GM21528 (cell line): ENCODE data around the gene OR10V1.

ENCODE experiments used
- ATAC-seq: cut with Tn5 transposase; IDR thresholded peaks from one replicate; pipeline ENCODE4 v1.9.1; 2021; ENCODE audit warnings: mild to moderate bottlenecking, moderate library complexity; ENCODE audit not compliant: unreplicated experiment, low FRiP score

Gene OR10V1, protein sequence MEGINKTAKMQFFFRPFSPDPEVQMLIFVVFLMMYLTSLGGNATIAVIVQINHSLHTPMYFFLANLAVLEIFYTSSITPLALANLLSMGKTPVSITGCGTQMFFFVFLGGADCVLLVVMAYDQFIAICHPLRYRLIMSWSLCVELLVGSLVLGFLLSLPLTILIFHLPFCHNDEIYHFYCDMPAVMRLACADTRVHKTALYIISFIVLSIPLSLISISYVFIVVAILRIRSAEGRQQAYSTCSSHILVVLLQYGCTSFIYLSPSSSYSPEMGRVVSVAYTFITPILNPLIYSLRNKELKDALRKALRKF

DNA sequence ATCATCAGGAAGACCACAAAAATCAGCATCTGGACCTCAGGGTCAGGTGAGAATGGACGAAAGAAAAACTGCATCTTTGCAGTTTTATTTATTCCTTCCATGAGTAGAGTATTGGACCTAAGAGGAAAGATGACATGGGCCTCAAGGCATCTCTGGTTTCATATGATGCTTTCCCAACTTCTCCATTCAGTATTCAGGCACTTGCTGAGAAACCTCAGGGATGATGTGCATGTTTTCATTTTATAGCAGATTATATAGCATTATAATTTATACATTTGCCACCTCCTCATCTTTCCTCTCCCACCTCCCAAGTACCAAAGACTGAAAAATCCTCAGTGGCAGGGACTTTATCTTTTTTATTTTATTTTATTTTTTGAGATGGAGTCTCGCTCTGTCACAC, at the start of gene OR10V1:
OR10V1 (minus strand) TSS at position 101 of the 400 bp plus-strand sequence; CDS start at position 101, 0 bp downstream.
- no peak for ATAC-seq

DNA sequence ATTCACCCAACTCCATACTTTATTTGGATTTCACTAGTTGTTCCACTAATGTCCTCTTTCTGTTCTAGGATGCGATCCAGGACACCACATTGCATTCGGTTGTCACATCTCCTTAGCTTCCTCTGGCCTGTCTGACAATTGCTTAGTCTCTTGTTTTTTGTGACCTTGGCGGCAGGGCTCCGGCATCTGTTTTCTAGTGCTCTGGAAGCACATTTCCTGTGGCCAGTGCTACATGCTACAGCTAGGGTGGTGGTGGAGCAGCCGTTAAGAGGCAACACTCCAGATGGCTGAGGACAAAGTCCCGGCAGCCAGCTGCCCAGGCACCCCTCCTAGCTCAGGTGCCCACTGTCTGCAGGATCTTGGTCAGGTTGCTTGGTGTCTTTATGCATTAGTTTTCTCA, 48.3 kb upstream of the OR10V1 start:
- no peak for ATAC-seq

DNA sequence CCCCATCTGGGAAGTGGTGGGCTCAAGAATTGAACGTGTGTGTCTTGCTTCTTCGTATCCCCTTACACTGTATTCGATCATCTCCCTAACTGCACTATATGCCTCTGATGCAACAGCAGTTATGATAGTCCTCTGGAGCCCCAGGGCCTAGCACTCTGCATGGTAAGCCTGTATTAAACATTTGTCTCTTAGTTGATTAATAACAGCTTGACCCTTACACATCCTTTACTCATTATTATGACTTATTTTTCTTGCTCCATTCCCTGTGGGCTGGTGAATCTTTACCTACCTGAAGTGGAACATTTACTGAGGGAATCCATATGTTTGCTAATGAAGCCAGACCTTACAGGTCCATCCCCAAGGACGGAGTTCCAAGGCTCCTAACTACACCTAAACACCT, 47.1 kb upstream of the OR10V1 start:
- ATAC-seq = no peak

DNA sequence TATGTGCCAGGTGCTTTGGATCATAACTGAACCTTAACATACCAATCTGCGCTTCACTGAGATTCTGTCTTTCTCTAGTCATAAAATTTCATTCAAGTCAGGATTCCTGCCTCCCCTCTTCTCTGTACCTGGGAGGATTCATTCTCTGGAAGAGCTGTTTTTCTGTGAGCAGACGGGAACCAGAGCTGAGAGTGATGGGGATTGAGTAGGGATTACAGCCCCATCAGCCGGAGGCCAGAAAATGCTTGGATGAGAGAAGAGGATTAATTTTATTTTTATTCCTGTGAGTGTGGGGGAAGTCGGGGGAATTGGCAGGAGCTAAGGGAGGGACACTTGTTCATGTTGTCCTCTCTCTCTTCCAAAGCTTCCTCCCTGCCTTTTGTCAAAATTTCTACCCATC, 46.3 kb upstream of the OR10V1 start:
- ATAC-seq = no peak

DNA sequence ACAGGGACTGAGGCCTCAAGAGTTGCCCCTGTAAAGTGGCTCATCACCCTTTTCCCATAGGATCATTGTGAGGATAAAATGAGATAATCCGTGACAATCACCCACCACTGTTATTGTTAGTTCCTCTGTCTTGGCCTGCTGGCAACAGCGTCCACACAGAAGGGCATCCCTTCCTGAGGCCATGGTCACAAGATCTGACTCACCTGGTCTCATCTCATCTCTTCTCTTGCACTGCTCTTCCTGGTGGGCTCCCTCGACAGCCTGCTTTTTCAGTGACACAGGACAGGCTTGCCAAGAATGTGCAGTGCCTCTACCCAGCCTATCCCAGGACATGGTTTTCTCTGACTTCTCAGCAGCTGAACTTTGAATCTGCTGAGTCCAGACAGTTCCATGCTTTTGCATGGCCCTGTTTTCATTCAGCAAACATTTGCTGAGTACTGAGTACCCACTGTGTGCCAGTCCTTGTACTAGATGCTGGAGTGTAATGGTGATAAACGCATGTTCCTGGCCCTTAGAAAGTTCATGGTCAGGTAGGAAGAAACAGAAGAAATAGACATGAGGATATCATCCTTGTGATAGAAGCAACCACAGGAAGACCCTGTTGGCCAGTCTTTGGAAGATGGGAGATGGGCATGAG, 44.9 kb upstream of the OR10V1 start:
- no peak for ATAC-seq

DNA sequence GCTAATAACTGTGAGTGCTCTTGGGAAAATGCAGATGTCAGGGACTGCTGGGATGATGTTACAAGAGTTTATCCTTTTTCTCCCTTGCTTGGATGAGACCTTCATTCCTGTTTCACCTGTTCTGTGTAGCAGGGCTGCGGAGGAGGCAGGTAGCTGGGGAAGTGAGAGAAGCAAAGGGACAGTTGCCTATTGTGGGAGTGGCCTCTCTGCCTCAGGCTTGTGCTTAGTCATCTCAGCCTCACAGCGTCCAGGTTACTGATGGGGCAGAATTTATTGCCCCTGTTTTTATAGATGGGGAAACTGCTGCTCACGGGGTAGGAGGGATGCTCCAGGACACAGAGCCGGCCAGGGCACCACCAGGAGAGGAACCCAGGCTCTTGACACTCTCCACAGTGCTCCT, 43.2 kb upstream of the OR10V1 start:
- no peak for ATAC-seq

DNA sequence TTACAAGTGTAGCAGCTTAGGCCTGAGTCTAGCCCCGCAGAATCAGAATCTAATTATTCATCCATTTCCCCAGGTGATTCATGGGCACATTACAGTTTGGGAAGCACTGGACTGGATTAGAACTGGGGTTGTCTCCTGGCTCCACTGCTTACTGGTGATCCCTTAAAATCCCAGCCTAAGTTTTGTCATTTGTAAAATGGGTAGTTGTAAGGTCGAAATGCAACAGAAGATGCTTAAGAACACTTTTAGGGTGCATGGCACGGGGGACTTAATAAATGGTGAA, 42.9 kb upstream of the OR10V1 start:
- no peak for ATAC-seq

DNA sequence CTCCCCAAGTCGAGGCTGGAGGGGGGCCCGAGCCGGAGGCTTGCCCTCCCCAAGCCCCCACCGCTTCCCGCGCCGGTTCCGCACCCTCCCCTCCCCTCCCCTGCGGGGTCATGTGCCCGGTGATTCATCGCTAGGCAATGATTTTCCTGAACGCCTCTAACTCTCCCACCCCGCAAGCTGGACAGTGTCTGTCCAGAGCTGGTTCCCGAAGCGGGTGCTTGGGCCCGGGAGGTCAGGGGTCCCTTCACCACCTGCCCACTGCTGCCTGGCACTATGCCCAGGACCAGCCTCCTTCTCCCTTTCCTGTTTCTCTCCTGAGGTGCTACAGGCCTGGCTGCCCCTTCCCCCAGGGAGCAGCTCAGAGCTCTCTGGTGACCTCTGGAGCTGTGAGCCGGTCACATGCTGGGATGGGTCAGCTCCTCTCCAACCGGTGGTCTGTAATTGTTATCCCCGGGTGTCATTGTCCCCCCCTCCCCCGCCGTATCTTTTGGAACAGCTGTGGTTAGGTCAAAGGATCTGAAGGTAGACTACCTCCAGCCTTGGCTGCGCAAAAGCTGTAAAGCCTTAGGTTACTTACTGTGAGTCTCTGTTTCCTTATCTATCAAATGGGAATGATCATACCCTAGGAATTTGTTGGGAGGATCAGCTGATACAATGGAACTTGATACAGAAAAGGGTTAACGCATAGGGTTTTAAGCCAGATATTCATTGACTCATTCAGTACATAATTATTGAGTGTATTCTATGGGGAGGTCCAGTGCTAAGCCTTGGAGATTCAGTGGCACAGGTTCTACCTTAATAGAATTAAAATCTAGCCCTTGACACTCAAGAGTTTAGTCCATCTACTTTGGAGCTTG, 42.3 kb upstream of the OR10V1 start:
- peak; percentile 12 for ATAC-seq

DNA sequence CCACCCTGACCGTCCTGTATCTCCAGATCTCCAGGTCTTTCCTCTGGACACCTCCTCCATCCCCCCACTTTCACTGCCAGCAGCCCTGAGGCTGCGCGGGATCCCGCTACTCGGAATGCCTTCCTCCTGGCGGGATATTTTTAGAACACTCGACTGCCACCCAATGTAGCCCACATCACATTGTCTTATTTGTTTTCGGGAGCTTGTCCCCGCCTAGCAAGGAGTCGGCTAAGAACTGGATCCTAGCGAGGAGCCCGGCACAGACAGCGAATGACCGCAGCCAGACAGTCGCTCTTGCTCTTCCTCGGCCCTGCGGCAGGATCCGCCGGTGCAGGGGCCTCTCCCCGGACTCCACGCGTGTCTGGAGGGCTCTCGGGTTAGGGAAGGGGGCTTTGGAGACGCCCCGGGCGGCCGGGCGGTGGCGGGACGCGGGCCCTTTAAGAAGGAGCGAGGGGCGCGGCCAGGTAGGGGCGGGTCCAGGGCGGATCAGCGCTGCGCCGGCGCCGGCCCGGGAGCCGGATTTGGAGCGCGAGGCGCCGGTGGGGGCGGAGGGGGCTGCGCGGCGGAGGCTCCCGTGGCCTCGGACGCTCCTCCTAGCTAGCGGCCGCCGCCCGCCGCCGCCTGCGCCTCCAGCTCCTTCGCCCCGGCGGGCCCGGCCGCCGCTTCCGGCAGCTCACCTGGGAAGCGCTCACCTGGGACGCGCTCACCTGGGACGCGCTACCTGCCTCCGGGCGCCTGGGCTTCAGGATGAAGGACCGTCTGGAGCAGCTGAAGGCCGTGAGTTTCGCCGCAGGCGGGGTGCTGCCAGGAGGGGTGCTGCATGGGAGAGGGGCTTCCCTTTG, 41.4 kb upstream of the OR10V1 start, which contains the start of gene STX3:
STX3 (plus strand) TSS at position 518 of the 842 bp plus-strand sequence; CDS start at position 748, 230 bp downstream.
- peak; percentile 70 for ATAC-seq

DNA sequence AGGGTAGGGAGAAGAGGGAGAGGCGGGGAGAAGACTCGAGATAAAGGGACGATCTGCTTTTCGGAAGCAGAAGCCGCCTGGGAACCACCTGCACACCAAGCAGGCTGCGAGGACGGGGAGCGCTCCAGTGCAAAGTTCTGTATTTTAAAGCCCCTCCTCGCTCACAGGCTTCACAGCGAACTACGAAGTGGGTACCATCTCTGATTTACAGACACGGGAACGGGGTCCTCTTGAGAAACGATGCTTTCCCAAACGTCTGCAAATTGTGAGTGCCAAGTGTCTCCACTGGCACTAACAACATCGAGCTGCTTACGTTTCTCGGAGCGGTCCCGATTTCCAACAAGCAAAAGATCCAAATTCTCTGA, 40.8 kb upstream of the OR10V1 start:
- peak; percentile 31 for ATAC-seq

DNA sequence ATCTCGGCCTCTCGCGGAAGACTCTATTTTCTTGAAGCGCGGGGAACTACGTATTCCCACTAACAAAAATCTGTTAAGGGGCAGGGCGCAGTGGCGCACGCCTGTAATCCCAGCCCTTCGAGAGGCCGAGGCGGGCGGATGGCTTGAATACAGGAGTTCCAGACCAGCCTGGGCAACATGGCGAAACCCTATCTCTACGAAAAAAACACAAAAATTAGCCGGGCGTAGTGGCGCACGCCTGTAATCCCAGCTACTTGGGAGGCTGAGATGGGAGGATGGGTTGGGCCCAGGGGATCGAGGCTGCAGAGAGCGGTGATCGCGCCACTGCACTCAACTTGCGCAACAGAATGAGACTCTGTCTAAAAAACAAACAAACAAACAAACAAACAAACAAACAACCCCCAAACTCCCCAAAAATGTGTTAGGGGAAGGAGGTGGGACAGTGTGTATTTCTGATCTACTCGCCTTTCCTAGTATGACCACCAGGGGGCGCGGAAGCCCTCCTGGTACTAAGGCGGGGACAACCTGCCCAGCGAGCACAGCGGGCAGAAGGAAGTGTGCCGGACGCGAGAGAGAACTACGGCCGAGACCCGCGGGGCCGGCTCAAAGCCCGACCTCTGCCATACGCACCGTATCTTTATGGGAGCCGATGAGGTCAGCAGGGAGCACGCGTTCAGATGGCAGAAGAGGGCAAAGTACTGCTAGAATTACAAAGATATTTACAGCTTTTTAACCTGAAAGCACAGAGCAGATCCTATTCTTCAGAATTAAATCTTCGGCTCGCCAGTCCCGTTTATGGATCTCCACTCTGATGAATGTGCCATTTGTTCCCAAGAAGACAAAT, 40.2 kb upstream of the OR10V1 start:
- peak; percentile 70 for ATAC-seq

DNA sequence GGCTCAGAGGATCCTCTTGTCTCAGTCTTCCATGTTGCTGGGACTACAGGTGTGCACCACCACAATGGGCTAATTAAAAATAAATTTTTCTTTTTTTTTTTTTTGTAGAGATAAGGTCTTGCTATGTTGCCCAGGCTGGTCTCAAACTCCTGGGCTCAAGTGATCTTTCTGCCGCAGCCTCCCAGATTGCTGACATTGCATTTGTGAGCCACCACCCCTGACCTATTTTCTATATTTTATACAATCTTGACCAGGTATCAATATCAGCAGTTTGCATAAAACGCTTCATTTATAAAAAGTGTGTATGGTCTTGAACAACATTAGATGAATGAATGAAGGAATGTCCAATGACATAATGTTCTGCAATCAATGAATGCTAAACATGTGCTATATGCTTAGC, 32.5 kb upstream of the OR10V1 start:
- no peak for ATAC-seq

DNA sequence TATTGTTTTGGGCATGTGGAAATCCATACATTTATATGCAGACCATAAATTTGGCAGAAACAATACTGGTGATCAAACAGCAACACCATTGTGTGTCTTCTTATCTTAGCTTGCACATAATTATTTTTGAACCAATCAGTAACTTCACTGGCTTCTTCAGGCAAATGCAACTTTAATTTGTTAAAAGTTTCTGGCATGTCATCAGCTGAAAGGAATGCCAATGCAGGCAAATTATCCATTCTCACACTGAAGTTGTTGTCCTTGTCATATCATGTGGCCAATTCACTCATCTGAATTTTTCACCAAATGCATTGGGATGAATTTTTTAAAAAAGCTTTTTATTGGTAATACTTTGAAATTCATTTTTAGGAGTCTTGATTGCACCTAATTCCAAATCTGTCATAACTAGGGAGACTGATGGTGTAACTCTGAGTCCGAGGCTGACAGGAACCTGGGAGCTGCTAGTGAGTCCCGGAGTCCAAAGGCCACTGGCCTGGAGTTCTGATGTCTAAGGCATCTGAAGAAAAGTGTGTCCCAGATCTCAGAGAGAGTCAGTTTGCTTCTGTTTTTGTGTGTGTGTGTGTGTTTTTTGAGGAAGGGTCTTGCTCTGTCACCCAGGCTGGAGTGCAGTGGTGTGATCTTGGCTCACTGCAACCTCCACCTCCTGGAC, 17.4 kb upstream of the OR10V1 start:
- ATAC-seq = no peak

DNA sequence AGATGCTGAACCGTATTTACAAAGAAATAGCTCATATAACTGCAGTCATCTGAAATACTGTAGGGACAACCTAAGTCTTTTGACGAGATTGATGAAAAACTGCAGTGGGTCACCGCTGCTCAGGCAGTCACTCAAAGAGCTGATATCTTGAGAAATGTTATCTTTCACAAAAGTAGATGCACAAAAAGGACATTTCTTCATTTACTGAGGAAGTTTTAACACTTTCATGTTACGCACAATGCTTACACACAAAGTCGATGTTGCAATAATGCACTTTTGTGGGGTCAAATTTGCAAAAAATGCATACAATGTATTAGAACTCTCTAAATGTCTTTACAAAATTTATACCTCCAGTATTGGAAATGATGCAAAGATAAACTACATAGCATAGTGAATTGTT, 16.2 kb upstream of the OR10V1 start:
- ATAC-seq = no peak

DNA sequence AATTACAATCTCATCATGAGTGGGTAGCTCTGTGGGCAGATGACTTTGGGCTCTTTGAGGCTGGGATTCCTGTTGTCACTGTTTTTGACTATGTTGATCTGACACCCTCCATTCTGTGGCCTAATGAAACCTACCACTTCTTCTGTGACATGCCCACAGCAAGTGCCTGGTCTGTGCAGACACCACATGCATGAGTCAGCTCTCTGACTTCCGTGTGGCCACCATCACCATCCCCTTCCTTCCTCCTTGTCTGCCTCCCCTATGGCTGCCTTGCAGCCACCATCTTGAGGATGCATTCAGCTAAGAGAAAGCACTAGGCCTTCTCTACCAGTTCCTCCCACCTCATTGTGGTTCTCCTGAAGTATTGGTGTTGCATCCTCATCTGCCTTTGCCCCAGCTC, 15.3 kb upstream of the OR10V1 start:
- ATAC-seq = no peak

DNA sequence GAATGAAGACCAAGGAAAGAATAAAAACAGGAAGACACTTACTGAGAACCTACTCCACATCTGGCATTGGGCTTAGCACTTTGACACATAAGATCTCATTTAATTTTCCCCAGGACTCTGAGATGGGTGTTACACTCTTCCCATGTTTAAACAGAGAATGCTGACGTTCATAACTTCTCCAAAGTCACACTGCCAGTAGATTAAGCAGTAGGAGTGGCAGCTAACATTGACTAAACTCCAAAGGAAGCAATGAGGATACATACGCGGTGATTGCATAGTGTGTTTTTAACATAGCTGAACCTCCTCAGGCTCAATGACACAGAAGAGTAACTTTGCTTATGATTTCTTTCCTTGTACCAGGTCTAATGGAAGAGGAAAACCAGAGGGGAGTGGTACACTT, 14.5 kb upstream of the OR10V1 start:
- ATAC-seq = no peak

DNA sequence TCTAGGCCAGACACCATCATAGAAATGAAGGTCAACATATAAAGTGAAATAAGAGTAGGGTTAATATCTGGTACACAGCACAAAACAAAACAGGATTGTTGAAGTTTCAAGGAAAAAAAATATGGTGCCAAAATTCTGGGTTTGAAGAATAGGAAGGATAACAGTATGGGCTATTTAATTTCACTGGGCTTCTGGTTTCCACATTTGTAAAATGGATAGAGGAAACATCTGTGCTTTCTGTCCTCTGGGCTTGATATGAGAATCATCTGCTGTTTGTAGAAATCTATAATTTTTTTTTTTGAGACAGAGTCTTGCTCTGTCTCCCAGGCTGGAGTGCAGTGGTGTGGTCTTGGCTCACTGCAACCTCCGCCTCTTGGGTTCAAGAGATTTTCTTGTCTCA, 13.8 kb upstream of the OR10V1 start:
- no peak for ATAC-seq

DNA sequence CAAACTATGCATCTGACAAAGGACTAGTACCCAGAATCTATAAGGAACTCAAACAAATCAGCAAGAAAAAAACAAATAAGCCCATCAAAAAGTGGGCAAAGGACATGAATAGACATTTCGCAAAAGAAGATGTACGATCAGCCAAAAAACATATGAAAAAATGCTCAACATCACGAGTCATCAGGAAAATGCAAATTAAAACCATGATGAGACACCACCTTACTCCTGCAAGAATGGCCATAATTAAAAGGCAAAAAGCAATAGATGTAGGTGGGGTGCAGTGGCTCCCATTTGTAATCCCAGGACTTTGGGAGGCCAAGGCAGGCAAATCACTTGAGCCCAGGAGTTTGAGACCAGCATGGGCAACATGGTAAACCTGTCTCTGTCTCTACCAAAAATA, 10.4 kb upstream of the OR10V1 start:
- ATAC-seq = no peak

DNA sequence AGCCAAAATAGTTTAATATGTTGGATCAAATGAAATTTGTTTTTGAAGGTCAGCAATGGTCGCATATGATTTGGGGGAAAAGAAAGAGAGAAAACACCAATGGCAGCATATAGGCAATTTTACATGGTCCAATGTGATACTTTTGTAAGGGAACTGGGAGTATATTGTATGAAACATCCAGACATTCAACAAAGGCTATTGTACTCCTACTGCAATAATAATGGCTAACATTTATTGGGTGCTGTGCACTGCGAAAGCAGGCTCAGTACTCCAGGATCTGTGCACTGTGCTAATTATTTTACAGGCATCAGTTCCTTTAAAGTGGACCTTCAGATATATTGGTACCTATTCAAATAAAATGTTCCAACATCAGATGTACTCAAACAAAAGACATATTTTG, 5.9 kb upstream of the OR10V1 start:
- no peak for ATAC-seq
